Endodermal cell (in vitro differentiated cells): Measurements from ENCODE around the gene OSCP1. TPM values are rescaled to one million over a fixed set of nuclear protein-coding genes. Genes with fewer than 3 reads are reported as not detected.
A peak's percentile ranks its signal among the peaks of the same experiment; 100 is the strongest.
"Not testable (repeated sequence)": the region's sequence is repeated elsewhere in the genome, so short reads cannot be mapped to it uniquely, and the experiment has no call there.

Source experiments
- DNase-seq: peaks from one replicate; pipeline ENCODE4 v3.0.0-alpha.2; 2017
- H3K27ac ChIP-seq: 2 replicates; pipeline ENCODE4 v1.5.1; 2013; ENCODE audit warnings: mild to moderate bottlenecking, low read depth, low read length, moderate library complexity
- H3K27me3 ChIP-seq: 2 replicates; pipeline ENCODE4 v1.6.1; 2013; ENCODE audit warnings: mild to moderate bottlenecking, low read length, moderate library complexity; ENCODE audit not compliant: insufficient read depth, control insufficient read depth, poor library complexity, severe bottlenecking
- H3K36me3 ChIP-seq: 2 replicates; pipeline ENCODE4 v1.7.0; 2013; ENCODE audit warnings: mild to moderate bottlenecking, low read length, moderate library complexity; ENCODE audit not compliant: control insufficient read depth, insufficient read depth
- H3K4me1 ChIP-seq: one replicate; pipeline ENCODE4 v1.7.0; 2013; ENCODE audit warnings: low read length; ENCODE audit not compliant: control insufficient read depth, insufficient read depth
- H3K4me3 ChIP-seq: 2 replicates; pipeline ENCODE4 v1.5.1; 2013; ENCODE audit warnings: mild to moderate bottlenecking, low read length, moderate library complexity
- H3K9ac ChIP-seq: 2 replicates; pipeline ENCODE4 v1.6.1; 2013; ENCODE audit warnings: mild to moderate bottlenecking, low read length, moderate library complexity; ENCODE audit not compliant: poor library complexity, severe bottlenecking; ENCODE audit errors: extremely low read depth
- H3K9me3 ChIP-seq: 2 replicates; pipeline ENCODE4 v1.6.1; 2013; ENCODE audit warnings: mild to moderate bottlenecking, low read length, moderate library complexity; ENCODE audit not compliant: control insufficient read depth
- H3K27ac Mint-ChIP-seq: 2 replicates; pipeline ENCODE4 v1.8.0; 2020; ENCODE audit warnings: mixed read lengths
- H3K27me3 Mint-ChIP-seq: 2 replicates; pipeline ENCODE4 v1.8.0; 2021; ENCODE audit warnings: mild to moderate bottlenecking, mixed read lengths; ENCODE audit not compliant: insufficient read depth
- H3K36me3 Mint-ChIP-seq: 2 replicates; pipeline ENCODE4 v1.8.0; 2020; ENCODE audit warnings: low read depth, mixed read lengths
- H3K4me1 Mint-ChIP-seq: 2 replicates; pipeline ENCODE4 v1.8.0; 2020; ENCODE audit warnings: mixed read lengths
- H3K4me3 Mint-ChIP-seq: 2 replicates; pipeline ENCODE4 v1.8.0; 2020; ENCODE audit warnings: mild to moderate bottlenecking, moderate library complexity, mixed read lengths
- H3K9me3 Mint-ChIP-seq: 2 replicates; pipeline ENCODE4 v1.8.0; 2020; ENCODE audit warnings: mild to moderate bottlenecking, mixed read lengths
- CTCF ChIP-seq: fragments of 200-600 bp; sonication (generic); conservative IDR thresholded peaks from 2 replicates; pipeline ENCODE4 v1.5.0; 2021; ENCODE audit warnings: antibody characterized with exemption, mild to moderate bottlenecking
- WGBS, 2 experiments: methylation state at CpG; one replicate each; pipeline versions ENCODE4 v1.1.5 to v1.1.7; 2013; ENCODE audit warnings: missing lambda C conversion rate in 2 of 2, mixed read lengths in 1 of 2; ENCODE audit not compliant: insufficient coverage in 1 of 2, insufficient read length in 1 of 2; 5-methylcytosine and 5-hydroxymethylcytosine counted together
- total RNA-seq, 2 donors: library from RNA; stranded (reverse); fragmentation: NEBNext Ultra II Directional in 1 of 2; extraction: Animal tissue kit (Norgen Biotek cat#: 25700) in 1 of 2; gene quantifications; 2 replicates in 1 of 2; 3 replicates in 1 of 2; pipeline ENCODE4 v1.2.1, GENCODE V29; 2021

Gene OSCP1
- total RNA-seq, 2 donors from 2014 or later = 9.6 to 10.5 TPM

DNA sequence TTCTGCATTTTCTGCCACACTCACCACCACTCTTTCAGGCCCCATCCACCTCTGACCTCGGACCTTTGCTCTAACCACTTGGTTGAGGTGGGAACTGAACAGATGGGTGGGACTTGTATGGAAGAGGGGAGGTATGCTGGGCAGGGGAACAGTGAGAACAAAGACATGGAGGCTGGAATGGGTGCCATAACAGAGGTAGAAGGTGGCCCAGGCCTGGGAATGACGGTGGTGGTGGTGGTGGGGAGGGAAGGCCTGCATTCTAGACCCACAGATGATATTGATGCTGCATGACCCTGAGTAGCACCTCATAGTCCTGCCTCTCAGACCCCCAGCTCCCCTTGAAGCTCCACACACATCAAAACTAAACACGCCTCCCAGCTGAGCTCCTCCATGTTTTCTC is 37.7 kb upstream of the OSCP1 start:
- no peaks in the 10 kb centered on the region for H3K4me1 ChIP-seq
- Mint-ChIP-seq H3K36me3 (no peaks in the 10 kb centered on the region), H3K4me1 (peaks cover 17% of the 10 kb centered on the region), H3K27me3 (peaks cover 8% of the 10 kb centered on the region), H3K27ac (no peak overlapping the region), H3K9me3 (peaks cover 5% of the 10 kb centered on the region), H3K4me3 (no peak overlapping the region)
- no peaks in the 10 kb centered on the region for H3K9me3 ChIP-seq
- peak; percentile 31 for DNase-seq
- no peak overlapping the region for H3K9ac ChIP-seq
- H3K27me3 ChIP-seq = no peaks in the 10 kb centered on the region
- no peak for TF ChIP-seq CTCF
- 90 to 93% methylated on average over 2 to 3 of the region's 3 CpGs for WGBS, 2 experiments
- no peak overlapping the region for H3K27ac ChIP-seq
- H3K4me3 ChIP-seq = no peak overlapping the region
- no peaks in the 10 kb centered on the region for H3K36me3 ChIP-seq

DNA sequence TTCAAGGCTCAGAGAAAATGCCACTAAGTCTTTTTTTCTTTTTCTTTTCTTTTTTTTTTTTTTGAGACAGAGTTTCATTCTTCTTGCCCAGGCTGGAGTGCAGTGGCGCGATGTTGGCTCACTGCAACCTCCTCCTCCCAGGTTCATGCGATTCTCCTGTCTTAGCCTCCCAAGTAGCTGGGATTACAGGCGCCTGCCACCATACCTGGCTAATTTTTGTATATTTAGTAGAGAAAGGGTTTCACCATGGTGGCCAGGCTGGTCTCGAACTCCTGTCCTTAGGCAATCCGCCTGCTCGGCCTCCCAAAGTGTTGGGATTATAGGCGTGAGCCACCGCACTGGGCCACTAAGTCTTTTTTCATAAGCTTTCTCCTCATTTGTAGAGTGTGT is 37.1 kb upstream of the OSCP1 start:
- H3K9ac ChIP-seq, H3K9me3 Mint-ChIP-seq, H3K4me3 Mint-ChIP-seq, H3K36me3 ChIP-seq, H3K4me1 ChIP-seq, H3K27me3 ChIP-seq, H3K36me3 Mint-ChIP-seq, H3K27me3 Mint-ChIP-seq, H3K27ac Mint-ChIP-seq, H3K27ac ChIP-seq, H3K4me3 ChIP-seq, H3K9me3 ChIP-seq: not testable (repeated sequence)
- peaks cover 19% of the 10 kb centered on the region for H3K4me1 Mint-ChIP-seq
- DNase-seq = peak; percentile 10
- WGBS, 2 experiments = 93 to 96% methylated on average over 9 of the region's 9 CpGs

DNA sequence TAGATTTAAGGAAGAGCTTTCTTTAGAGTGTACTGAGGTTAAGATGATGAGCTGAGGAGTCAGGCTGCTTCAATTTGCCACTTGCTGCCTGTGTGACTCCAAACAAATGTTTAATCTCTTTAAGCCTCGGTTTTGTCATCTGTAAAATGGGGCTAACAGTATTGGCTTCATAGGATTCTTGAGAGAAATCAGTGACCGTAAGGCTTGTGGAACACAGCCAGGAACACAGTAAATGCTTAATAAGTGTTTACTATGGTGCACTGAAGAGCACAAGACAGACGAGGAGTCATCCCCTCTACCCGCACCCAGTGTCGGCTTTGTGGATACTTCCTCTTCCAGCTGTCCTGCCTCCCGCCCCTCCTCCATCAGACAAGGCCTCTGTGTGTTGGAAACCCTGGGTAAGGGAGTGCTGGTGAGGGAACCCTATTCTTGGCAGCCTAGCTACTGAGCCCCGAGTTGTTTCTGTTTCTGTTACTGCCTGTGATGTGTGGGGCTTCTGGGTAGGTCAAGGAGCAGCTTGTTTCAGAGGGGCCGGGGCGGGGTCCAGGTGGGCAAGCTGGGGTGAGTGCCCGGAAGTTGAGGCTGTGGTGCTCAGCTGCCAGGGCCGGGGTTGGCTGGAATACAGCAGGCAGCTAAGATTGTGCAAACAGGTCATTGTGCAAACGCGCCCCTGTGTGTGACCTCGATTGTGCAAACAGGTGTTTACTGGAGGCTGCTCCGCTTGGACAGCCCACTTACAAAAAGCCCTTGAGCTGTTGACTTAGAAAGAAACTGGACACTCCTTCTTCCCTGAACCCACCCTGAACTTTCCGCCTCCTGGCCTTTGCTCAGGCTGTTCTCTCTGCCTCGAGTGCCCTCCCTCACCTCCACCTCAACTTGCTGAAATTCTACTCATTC is 36.4 kb upstream of the OSCP1 start:
- Histone ChIP-seq H3K27ac (no peak overlapping the region), H3K27me3 (no peaks in the 10 kb centered on the region), H3K4me1 (peaks cover 8% of the 10 kb centered on the region), H3K9me3 (no peaks in the 10 kb centered on the region), H3K9ac (no peak overlapping the region), H3K4me3 (no peak overlapping the region), H3K36me3 (no peaks in the 10 kb centered on the region)
- peaks cover 5% of the 10 kb centered on the region for H3K27me3 Mint-ChIP-seq
- no peaks in the 10 kb centered on the region for H3K36me3 Mint-ChIP-seq
- H3K4me3 Mint-ChIP-seq = no peak overlapping the region
- DNase-seq = peak; percentile 32
- H3K27ac Mint-ChIP-seq = no peak overlapping the region
- peaks cover 5% of the 10 kb centered on the region for H3K9me3 Mint-ChIP-seq
- no peak for TF ChIP-seq CTCF
- H3K4me1 Mint-ChIP-seq = peaks cover 26% of the 10 kb centered on the region
- WGBS, 2 experiments = 92 to 93% methylated on average over 14 to 17 of the region's 17 CpGs
